HCT116 (cell line): Measurements from ENCODE around the gene MEOX1. TPM values are rescaled to one million over a fixed set of nuclear protein-coding genes. Genes with fewer than 3 reads are reported as not detected.

Experiments used
- ATAC-seq: fragments of 200-7000 bp; cut with Tn5 transposase; 2 replicates; pipeline ENCODE4 v1.9.1; 2020; ENCODE audit warnings: mild to moderate bottlenecking, moderate library complexity
- BruUV-seq: library from RNA; stranded (reverse); fragments of 400-500 nt; replicated peaks from 2 replicates; lab custom pipeline; 2021; lab: Mats Ljungman, UMichigan
- CTCF ChIA-PET: fragments of 300-600 bp; sonication (Branson Sonifier 250); formaldehyde crosslinking; loops from one replicate; lab custom pipeline; 2021; ENCODE audit warnings: antibody characterized with exemption; lab: Charles Lee
- POLR2A ChIA-PET: fragments of 300-600, 350-600 bp; sonication (Branson Sonifier 250); formaldehyde crosslinking; loops from one replicate; lab custom pipeline; 2021; ENCODE audit warnings: antibody characterized with exemption; lab: Charles Lee
- RAD21 ChIA-PET, 2 experiments: fragments of 300-600 bp; sonication (Branson Sonifier 250); formaldehyde crosslinking; loops; one replicate each; lab custom pipeline; 2023; ENCODE audit warnings: low total read pairs in 2 of 2; ENCODE audit not compliant: uncharacterized antibody in 2 of 2, unreplicated experiment in 2 of 2, low non-redundant PET in 1 of 2; lab: Charles Lee
- DNase-seq: peaks from one replicate; pipeline ENCODE4 v3.0.0-alpha.2; 2010; ENCODE audit warnings: low read depth, low spot score
- H2AFZ ChIP-seq: fragments of 200-600 bp; shearing (Covaris generic), sonication (generic); 2 replicates; pipeline ENCODE4 v1.6.1; 2017; ENCODE audit warnings: low read depth, mixed run types, mixed read lengths, antibody characterized with exemption, low read length; ENCODE audit not compliant: poor library complexity, severe bottlenecking
- H3K27ac ChIP-seq: 2 replicates; pipeline ENCODE4 v1.5.1; 2012; ENCODE audit warnings: low read depth, low read length
- H3K27me3 ChIP-seq: fragments of 200-600 bp; sonication (generic); 2 replicates; pipeline ENCODE4 v1.6.1; 2016; ENCODE audit warnings: mixed run types, low read length, mixed read lengths; ENCODE audit not compliant: insufficient read depth
- H3K36me3 ChIP-seq, 2 experiments: fragments of 200-500 bp in 1 of 2; fragments of 200-600 bp in 1 of 2; sonication (Bioruptor generic) in 1 of 2; sonication (generic) in 1 of 2; 2 replicates each; pipeline versions ENCODE4 v1.5.1 to v1.6.1; 2014 to 2016; ENCODE audit warnings: low read length in 2 of 2, inconsistent platforms in 1 of 2, mixed read lengths in 1 of 2, mixed run types in 1 of 2; ENCODE audit not compliant: insufficient read depth in 2 of 2, control insufficient read depth in 1 of 2
- H3K4me1 ChIP-seq, 2 experiments: fragments of 200-600 bp in 1 of 2; sonication (generic) in 1 of 2; 2 replicates each; pipeline versions ENCODE4 v1.5.1 to v1.6.1; 2012 to 2017; ENCODE audit warnings: low read length in 2 of 2, inconsistent platforms in 1 of 2, mild to moderate bottlenecking in 1 of 2, mixed read lengths in 1 of 2, mixed run types in 1 of 2, moderate library complexity in 1 of 2; ENCODE audit not compliant: insufficient read depth in 2 of 2, control insufficient read depth in 1 of 2
- H3K4me2 ChIP-seq: fragments of 200-600 bp; sonication (generic); 2 replicates; pipeline ENCODE4 v1.6.1; 2017; ENCODE audit warnings: mixed run types, low read length, mixed read lengths
- H3K4me3 ChIP-seq, 2 experiments: fragments of 200-600 bp in 1 of 2; sonication (generic) in 1 of 2; replicated peaks in 1 of 2; 2 replicates each; pipeline ENCODE4 v1.5.1; 2011 to 2016; ENCODE audit warnings: low read length in 2 of 2, control low read depth in 1 of 2, low read depth in 1 of 2, mild to moderate bottlenecking in 1 of 2, mixed read lengths in 1 of 2, mixed run types in 1 of 2
- H3K79me2 ChIP-seq: fragments of 200-600 bp; sonication (generic); 2 replicates; pipeline ENCODE4 v1.6.1; 2017; ENCODE audit warnings: mild to moderate bottlenecking, mixed run types, low read length, moderate library complexity, mixed read lengths; ENCODE audit not compliant: insufficient read depth
- H3K9ac ChIP-seq: fragments of 200-600 bp; sonication (generic); 2 replicates; pipeline ENCODE4 v1.6.1; 2016; ENCODE audit warnings: low read length, mixed read lengths
- H3K9me2 ChIP-seq: fragments of 200-600 bp; sonication (generic), shearing (Covaris generic); 2 replicates; pipeline ENCODE4 v1.6.1; 2017; ENCODE audit warnings: mixed run types, mild to moderate bottlenecking, moderate library complexity; ENCODE audit not compliant: insufficient read depth
- H3K9me3 ChIP-seq, 2 experiments: fragments of 200-500 bp in 1 of 2; fragments of 200-600 bp in 1 of 2; sonication (Bioruptor generic) in 1 of 2; sonication (generic) in 1 of 2; 2 replicates each; pipeline ENCODE4 v1.6.1; 2014 to 2017; ENCODE audit warnings: low read length in 2 of 2, mixed read lengths in 2 of 2, inconsistent platforms in 1 of 2, low read depth in 1 of 2, mild to moderate bottlenecking in 1 of 2, mixed run types in 1 of 2, moderate library complexity in 1 of 2; ENCODE audit not compliant: control insufficient read depth in 1 of 2, insufficient read depth in 1 of 2
- H4K20me1 ChIP-seq: fragments of 200-600 bp; sonication (generic), shearing (Covaris generic); 2 replicates; pipeline ENCODE4 v1.6.1; 2017; ENCODE audit warnings: mixed run types, mild to moderate bottlenecking, moderate library complexity; ENCODE audit not compliant: insufficient read depth
- CBX3 ChIP-seq: IDR thresholded peaks from 2 replicates; pipeline ENCODE4 v1.6.1; 2012; ENCODE audit warnings: low read depth
- CTCF ChIP-seq, 3 experiments: fragments of 200-600 bp in 1 of 3; sonication (generic) in 1 of 3; IDR thresholded peaks in 2 of 3; conservative IDR thresholded peaks in 1 of 3; 2 replicates each; pipeline ENCODE4 v1.5.1; 2012 to 2017; ENCODE audit warnings: low read depth in 2 of 3, low read length in 2 of 3, antibody characterized with exemption in 1 of 3, borderline replicate concordance in 1 of 3, control low read depth in 1 of 3, mild to moderate bottlenecking in 1 of 3, mixed read lengths in 1 of 3, mixed run types in 1 of 3, moderate library complexity in 1 of 3; ENCODE audit not compliant: insufficient read depth in 1 of 3
- EGR1 ChIP-seq: IDR thresholded peaks from 2 replicates; pipeline ENCODE4 v1.6.1; 2012; ENCODE audit warnings: low read depth
- ELF1 ChIP-seq: IDR thresholded peaks from 2 replicates; pipeline ENCODE4 v1.6.1; 2012; ENCODE audit warnings: low read depth, borderline replicate concordance
- EZH2 ChIP-seq: fragments of 200-600 bp; sonication (generic); IDR thresholded peaks from 2 replicates; pipeline ENCODE4 v1.6.1; 2017; ENCODE audit warnings: antibody characterized with exemption, mixed run types
- FOSL1 ChIP-seq: IDR thresholded peaks from 2 replicates; pipeline ENCODE4 v1.6.1; 2012; ENCODE audit warnings: low read depth
- JUND ChIP-seq: IDR thresholded peaks from 2 replicates; pipeline ENCODE4 v1.6.1; 2012
- MAX ChIP-seq: IDR thresholded peaks from 2 replicates; pipeline ENCODE4 v1.6.1; 2012
- POLR2A ChIP-seq: IDR thresholded peaks from 2 replicates; pipeline ENCODE4 v1.7.0; 2011; ENCODE audit warnings: borderline replicate concordance; ENCODE audit not compliant: insufficient read depth, insufficient read length; ENCODE audit errors: extremely low read depth
- RAD21 ChIP-seq: IDR thresholded peaks from 2 replicates; pipeline ENCODE4 v1.6.1; 2012; ENCODE audit warnings: low read depth, mild to moderate bottlenecking
- REST ChIP-seq: IDR thresholded peaks from 2 replicates; pipeline ENCODE4 v1.6.1; 2012; ENCODE audit warnings: low read depth
- SIN3A ChIP-seq: IDR thresholded peaks from 2 replicates; pipeline ENCODE4 v1.6.1; 2012; ENCODE audit warnings: low read depth
- SP1 ChIP-seq: IDR thresholded peaks from 2 replicates; pipeline ENCODE4 v1.6.1; 2012; ENCODE audit warnings: low read depth
- SRF ChIP-seq: IDR thresholded peaks from 2 replicates; pipeline ENCODE4 v1.6.1; 2012; ENCODE audit warnings: low read depth
- TCF7L2 ChIP-seq: IDR thresholded peaks from 2 replicates; pipeline ENCODE4 v1.7.0; 2011; ENCODE audit warnings: borderline replicate concordance, inconsistent platforms; ENCODE audit not compliant: insufficient read depth, insufficient read length; ENCODE audit errors: extremely low read depth
- YY1 ChIP-seq: IDR thresholded peaks from 2 replicates; pipeline ENCODE4 v1.6.1; 2011; ENCODE audit warnings: low read length, low read depth, moderate library complexity, mild to moderate bottlenecking; ENCODE audit not compliant: insufficient replicate concordance; ENCODE audit errors: extremely low read depth
- ZBTB33 ChIP-seq: IDR thresholded peaks from 2 replicates; pipeline ENCODE4 v1.6.1; 2011; ENCODE audit warnings: mild to moderate bottlenecking, low read length, moderate library complexity; ENCODE audit not compliant: insufficient replicate concordance; ENCODE audit errors: extremely low read depth
- ZFX ChIP-seq: fragments of 450-650 bp; IDR thresholded peaks from 2 replicates; pipeline ENCODE4 v1.6.1; 2017
- ZNF274 ChIP-seq: fragments of 200-500 bp; sonication (Bioruptor generic); IDR thresholded peaks from 2 replicates; pipeline ENCODE4 v1.6.1; 2014; ENCODE audit warnings: mild to moderate bottlenecking, low read depth, low read length, inconsistent platforms
- intact Hi-C: fragments of 100-400 bp; cut with micrococcal nuclease; formaldehyde crosslinking; loops from 2 replicates; pipeline ENCODE4 v1.10.0; 2022
- total RNA-seq: library from RNA; stranded (reverse); gene quantifications from one replicate; pipeline ENCODE4 v1.2.1, GENCODE V29; 2021; ENCODE audit not compliant: unreplicated experiment

MEOX1 gene
- total RNA-seq, 1 experiment from 2014 or later, result not detected

- POLR2A ChIA-PET, result no interaction called here
- H3K9ac ChIP-seq, result no peak overlapping the region
- DNase-seq (no peak), ATAC-seq (no peak)
- TF ChIP-seq SIN3A, result no peak
- TF ChIP-seq EGR1, result no peak
- TF ChIP-seq YY1, result no peak
- TF ChIP-seq RAD21, result no peak
- no peak for TF ChIP-seq REST
- no peak for TF ChIP-seq FOSL1
- TF ChIP-seq JUND, result no peak
- no peak for TF ChIP-seq SRF
- no peak for TF ChIP-seq EZH2
- TF ChIP-seq CTCF (IDR thresholded peaks at IDR 0.05 in 2 of 3, conservative IDR thresholded peaks at IDR 0.05 in 1 of 3; ENCODE audit: borderline replicate concordance in 1 of 3, insufficient read depth in 1 of 3, low read depth in 2 of 3, low read length in 2 of 3), result no peak
- TF ChIP-seq TCF7L2, result no peak
- TF ChIP-seq ELF1, result no peak
- no peak for TF ChIP-seq ZNF274
- no peak for TF ChIP-seq POLR2A
- TF ChIP-seq ZFX, result no peak
- TF ChIP-seq SP1, result no peak
- TF ChIP-seq CBX3, result no peak
- TF ChIP-seq ZBTB33, result no peak
- TF ChIP-seq MAX, result no peak
- RAD21 ChIA-PET, result no interaction called here
- H3K9me2 ChIP-seq, result no peaks in the 10 kb centered on the region
- H2AFZ ChIP-seq, result no peak overlapping the region
- no peaks in the 10 kb centered on the region for H3K27me3 ChIP-seq
- no peaks in the 10 kb centered on the region for H4K20me1 ChIP-seq
- no peak overlapping the region for H3K27ac ChIP-seq
- no peaks in the 10 kb centered on the region for H3K36me3 ChIP-seq
- peaks cover 0 to 13% of the 10 kb centered on the region in 2 experiments; a peak in 1 of 4 replicates for H3K4me1 ChIP-seq
- BruUV-seq, result no TSS peak
- no peak overlapping the region for H3K4me2 ChIP-seq
- CTCF ChIA-PET, result no interaction called here
- intact Hi-C loops, result no loop called here
- no peaks in the 10 kb centered on the region for H3K79me2 ChIP-seq
- H3K4me3 ChIP-seq, result no peak overlapping the region
- H3K9me3 ChIP-seq, result no peaks in the 10 kb centered on the region
These were observed 63.2 kb downstream of the MEOX1 start for GRCh38 chr17:43598357-43599045.
